Right ventricle myocardium superior (tissue), 1 donor: ENCODE results near the gene DICER1. TPM values are rescaled to one million over a fixed set of nuclear protein-coding genes. Genes with fewer than 3 reads are reported as not detected.

ENCODE experiments used
- microRNA-seq: library from miRNA; unstranded; fragments of <30 nt; microRNA quantifications from one replicate; pipeline ENCODE4 v1.2.0, GENCODE V29; 2020
- total RNA-seq: library from RNA; stranded (reverse); fragmentation: NEBNext Ultra II Directional; extraction: Animal tissue kit (Norgen Biotek cat#: 25700); gene quantifications from one replicate; pipeline ENCODE4 v1.2.1, GENCODE V29; 2021
- donor health status: DM: no; HTN: yes; CAD: no; lungs with severe emphysema.

DICER1 gene
- total RNA-seq, 1 donor from 2014 or later = 26.1 TPM

Small RNA genes lying within 50 kb of the gene (microRNA-seq; reads per million reads assigned to microRNA genes)
- 1.3 reads per million for gene MIR3173

Other genes with a start within 250 kb of the DICER1 start
- 9.0 TPM for gene CLMN, start 162.4 kb upstream of the DICER1 start, total RNA-seq